HG03196 (cell line): ENCODE measurements around the gene SREBF1.

Experiments used
- ATAC-seq: cut with Tn5 transposase; IDR thresholded peaks from one replicate; pipeline ENCODE4 v1.9.1; 2021; ENCODE audit not compliant: unreplicated experiment

Gene SREBF1

GRCh38 chr17:17842111-17842876, 5.5 kb upstream of the SREBF1 start:
- no peak for ATAC-seq

GRCh38 chr17:17841601-17842025, 4.8 kb upstream of the SREBF1 start:
- no peak for ATAC-seq

- ATAC-seq: no peak
Measured at GRCh38 chr17:17840751-17841591, 4.2 kb upstream of the SREBF1 start.

- ATAC-seq: peak; percentile 40
Measured at GRCh38 chr17:17839791-17840707, 3.3 kb upstream of the SREBF1 start.

- ATAC-seq: no peak
Measured at GRCh38 chr17:17837966-17838962, 1.5 kb upstream of the SREBF1 start.

GRCh38 chr17:17837380-17837821, 615 bp upstream of the SREBF1 start:
- ATAC-seq: no peak

- peak; percentile 63 for ATAC-seq
Measured at GRCh38 chr17:17836250-17836817, 452 bp downstream of the SREBF1 start.

- ATAC-seq: no peak
Measured at GRCh38 chr17:17835415-17836249, 1.2 kb downstream of the SREBF1 start.

- ATAC-seq: no peak
Measured at GRCh38 chr17:17834974-17835373, 1.8 kb downstream of the SREBF1 start.

GRCh38 chr17:17833658-17834357, 3.0 kb downstream of the SREBF1 start:
- ATAC-seq: no peak

GRCh38 chr17:17832032-17832363, 4.8 kb downstream of the SREBF1 start:
- no peak for ATAC-seq

- ATAC-seq: no peak
Measured at GRCh38 chr17:17831208-17832031, 5.4 kb downstream of the SREBF1 start.

- no peak for ATAC-seq
Measured at GRCh38 chr17:17830740-17831207, 6.0 kb downstream of the SREBF1 start.

GRCh38 chr17:17830269-17830567, 6.6 kb downstream of the SREBF1 start:
- ATAC-seq: no peak

- no peak for ATAC-seq
Measured at GRCh38 chr17:17827826-17828621, 8.8 kb downstream of the SREBF1 start.

- no peak for ATAC-seq
Measured at GRCh38 chr17:17826942-17827785, 9.6 kb downstream of the SREBF1 start.
